ENCODE measurements around the gene RELA.

RELA gene

GRCh38 chr11:65629579-65629978 is 33.1 kb downstream of the RELA start:
- no peak for DNase-seq

GRCh38 chr11:65627202-65627601 is 35.5 kb downstream of the RELA start:
- no peak for DNase-seq

DNA sequence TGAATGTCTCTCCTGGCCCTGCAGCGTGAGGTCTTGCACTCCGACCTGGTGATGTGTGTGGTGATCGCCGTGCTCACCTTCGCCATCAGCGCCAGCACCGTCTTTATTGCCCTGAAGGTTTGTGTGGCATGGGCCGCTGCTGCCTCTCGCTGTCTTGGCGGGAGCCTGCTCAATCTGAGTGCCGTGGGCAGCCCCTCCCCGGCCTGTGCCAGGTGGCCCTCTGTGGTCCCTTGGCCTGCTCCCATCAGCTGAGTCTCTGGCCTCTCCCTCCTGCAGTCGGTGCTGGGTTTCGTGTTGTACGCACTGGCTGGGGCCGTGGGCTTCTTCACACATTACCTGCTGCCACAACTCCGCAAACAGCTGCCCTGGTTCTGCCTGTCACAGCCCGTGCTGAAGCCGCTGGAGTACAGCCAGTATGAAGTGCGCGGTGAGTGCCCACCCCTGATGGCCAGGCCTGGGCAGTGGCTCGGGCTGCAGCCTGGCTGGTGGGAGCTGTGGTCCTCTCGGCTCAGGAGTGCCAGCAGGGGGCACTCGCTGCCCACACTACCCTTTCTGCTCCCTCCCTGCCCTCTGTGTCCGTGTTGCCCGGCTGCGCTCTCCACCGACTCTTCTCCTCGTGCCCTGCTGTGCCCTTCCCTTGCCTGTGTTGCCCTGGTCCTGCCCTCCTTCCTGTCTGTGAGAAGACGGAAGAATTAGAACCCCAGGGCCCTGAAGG is 36.9 kb downstream of the RELA start:
- DNase-seq = peak; percentile 47

DNA sequence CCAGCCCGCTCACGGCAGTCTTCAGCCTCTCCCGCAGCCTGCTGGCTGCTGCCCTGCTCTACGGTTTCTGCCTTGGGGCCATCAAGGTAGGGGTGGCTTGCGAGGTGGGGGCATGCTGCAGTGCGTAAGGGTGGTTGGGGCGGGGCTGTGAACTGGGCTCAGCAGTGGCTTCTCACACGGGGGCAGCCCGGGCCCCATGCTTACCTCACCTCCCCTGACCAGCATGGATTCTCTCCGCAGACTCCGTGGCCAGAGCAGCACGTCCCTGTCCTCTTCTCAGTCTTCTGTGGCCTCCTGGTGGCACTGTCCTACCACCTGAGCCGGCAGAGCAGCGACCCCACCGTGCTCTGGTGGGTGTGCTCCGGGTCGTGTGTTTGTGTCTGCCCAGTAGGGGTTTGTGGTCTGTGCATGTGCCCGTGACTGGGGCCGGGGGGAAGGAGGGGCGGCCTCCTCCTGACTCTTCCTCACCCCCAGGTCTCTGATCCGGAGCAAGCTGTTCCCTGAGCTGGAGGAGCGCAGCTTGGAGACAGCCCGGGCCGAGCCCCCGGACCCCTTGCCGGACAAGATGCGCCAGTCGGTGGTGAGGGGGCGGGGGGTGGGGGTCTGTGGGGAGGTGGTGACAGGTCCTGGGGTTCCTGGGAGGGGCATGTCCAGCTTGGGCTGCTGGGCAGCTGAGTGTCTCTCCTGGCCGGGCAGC is 37.6 kb downstream of the RELA start:
- no peak for DNase-seq

DNA sequence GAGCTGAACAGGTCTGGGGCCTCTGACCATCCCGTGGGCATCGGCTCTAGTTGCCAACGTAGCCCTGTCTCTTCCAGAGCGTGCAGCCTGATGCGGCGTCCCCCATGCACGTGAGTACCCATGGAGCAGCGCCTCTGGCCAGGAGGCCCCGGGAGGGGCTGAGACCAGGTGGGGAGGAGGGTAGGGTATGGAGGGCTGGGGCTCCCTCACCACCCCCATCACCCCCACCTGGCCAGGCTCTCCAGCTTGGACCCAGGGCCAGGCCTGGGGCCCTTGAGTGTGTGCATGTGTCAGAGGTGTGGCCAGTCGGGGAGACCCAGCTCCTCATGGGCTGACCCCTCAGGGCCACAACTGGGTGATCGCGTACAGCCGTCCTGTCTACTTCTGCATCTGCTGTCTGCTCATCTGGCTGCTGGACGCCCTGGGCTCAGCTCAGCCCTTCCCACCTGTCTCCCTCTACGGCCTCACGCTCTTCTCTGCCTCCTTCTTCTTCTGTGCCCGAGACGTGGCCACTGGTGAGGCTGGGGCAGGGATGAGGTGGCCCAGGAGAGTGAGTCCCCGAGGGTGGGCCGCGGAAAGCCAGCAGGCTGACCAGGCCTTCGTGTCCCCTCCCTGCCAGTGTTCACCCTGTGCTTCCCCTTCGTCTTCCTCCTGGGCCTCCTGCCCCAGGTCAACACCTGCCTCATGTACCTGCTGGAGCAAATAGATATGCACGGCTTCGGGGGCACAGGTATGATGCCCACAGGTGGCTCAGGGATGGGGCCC is 38.7 kb downstream of the RELA start:
- DNase-seq = no peak

DNA sequence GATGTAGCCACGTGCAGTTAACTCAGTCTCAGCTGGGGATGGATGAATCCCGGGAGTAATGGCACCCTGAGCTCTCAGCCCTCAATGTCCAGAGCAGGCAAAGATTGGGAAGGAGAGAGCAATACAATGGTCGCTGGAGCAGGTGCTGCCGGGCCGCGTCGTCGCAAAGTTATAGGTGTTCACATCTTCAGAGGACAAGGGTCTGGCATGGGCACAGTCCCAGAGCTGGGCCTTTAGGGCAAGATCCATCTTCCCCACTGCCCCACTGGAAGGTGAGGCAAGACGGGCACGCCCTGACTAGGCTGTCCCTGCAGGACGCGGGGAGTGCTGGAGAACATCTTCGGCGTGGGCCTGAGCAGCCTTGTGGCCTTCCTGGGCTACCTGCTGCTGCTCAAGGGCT is 39.5 kb downstream of the RELA start:
- DNase-seq = no peak

DNA sequence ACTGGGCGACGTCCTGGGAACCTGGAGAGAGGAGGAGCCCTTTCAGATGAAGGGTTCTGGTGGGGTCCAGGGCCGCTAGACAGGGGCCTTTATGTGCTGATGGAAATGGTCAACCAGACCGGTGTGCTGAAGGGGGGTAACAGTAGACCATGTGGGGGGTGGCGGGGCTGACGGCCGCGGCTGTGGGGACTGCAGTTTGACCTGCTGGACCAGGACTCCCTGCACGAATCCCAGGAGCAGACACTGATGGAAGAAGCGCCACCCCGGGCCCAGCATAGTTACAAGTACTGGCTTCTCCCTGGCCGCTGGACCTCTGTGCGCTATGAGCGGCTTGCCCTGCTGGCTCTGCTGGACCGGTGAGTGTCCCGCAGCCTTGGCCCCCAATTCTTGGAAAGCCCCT is 40.7 kb downstream of the RELA start:
- no peak for DNase-seq

GRCh38 chr11:65621460-65621859 is 41.3 kb downstream of the RELA start:
- no peak for DNase-seq

GRCh38 chr11:65620666-65621065 is 42.0 kb downstream of the RELA start:
- DNase-seq = no peak

DNA sequence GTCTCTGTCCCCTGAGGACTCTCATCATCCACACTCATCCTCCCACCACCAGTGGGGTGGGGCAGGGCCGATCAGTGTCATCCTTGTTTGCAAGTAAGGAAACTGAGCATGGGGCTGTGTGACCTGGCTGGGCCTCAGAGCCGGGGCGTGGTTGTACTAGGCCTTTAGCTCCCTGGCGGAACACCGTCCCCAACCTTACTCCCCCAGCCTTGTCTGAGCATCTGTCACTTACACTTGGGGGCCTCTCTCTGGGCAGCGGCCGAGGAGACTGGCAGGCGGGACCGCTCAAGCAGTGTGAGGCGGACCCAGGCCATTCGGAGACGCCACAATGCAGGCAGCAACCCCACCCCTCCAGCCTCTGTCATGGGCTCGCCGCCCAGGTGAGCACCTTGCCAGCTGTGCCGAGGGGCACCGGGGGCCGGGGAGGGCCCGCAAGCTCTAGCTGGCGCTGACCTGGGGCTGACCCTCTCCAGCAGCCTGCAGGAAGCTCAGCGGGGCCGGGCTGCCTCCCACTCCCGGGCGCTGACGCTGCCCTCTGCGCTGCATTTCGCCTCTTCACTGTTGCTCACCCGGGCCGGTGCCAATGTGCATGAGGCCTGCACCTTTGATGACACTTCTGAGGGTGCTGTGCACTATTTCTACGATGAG is 43.3 kb downstream of the RELA start:
- DNase-seq = no peak

DNA sequence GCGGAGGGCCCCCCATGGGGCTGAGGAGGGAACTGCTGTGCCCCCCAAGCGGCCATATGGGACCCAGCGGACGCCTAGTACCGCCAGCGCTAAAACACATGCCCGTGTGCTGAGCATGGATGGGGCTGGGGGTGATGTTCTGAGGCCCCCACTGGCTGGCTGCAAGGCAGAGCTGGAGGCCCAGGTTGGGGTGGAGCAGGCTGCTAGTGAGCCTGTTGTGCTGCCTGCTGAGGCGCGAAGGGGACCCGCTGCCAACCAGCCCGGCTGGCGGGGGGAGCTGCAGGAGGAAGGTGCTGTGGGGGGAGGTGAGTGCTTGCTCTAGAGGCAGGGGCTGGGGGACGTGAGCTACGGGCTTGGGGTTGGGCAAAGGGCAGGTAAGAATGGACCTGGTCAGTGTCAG is 44.0 kb downstream of the RELA start:
- no peak for DNase-seq

- DNase-seq = no peak
Measured at GRCh38 chr11:65617990-65618751, 44.5 kb downstream of the RELA start.

- no peak for DNase-seq
Measured at GRCh38 chr11:65617136-65617850, 45.4 kb downstream of the RELA start.

- peak; percentile 29 for DNase-seq
Measured at GRCh38 chr11:65616575-65617001, 46.1 kb downstream of the RELA start.

GRCh38 chr11:65615950-65616574 is 46.7 kb downstream of the RELA start:
- DNase-seq = peak; percentile 38

GRCh38 chr11:65615229-65615949 is 47.3 kb downstream of the RELA start, which contains the start of gene PCNX3:
Gene PCNX3 (plus strand): TSS chr11:65615776. CDS start chr11:65616312, 536 bp downstream.
- peak; percentile 100 for DNase-seq

- DNase-seq = no peak
Measured at GRCh38 chr11:65613091-65613928, 49.4 kb downstream of the RELA start.

DNA sequence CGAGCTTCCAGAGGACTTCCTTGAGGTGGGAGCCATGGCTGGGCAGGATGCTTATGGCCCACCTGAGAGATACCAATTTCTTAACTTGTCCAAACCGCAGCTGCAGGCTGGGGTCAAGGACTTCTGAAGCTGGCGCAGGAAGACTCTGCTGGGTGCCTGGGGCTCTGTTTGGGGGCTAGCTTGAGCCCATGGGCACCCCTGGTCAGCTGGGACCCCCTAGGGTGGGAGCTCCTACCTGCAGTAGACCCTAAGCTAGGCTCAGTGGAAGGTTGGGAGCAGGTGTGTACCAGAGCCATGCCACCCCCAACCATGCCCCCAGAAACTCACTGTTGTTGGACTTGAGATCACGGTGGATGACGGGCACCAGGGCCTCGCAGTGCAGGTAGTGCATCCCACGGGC is 50.0 kb downstream of the RELA start:
- no peak for DNase-seq

GRCh38 chr11:65611758-65612603 is 50.7 kb downstream of the RELA start:
- no peak for DNase-seq

All from activated naive CD4-positive, alpha-beta T cell treated with anti-CD3 and anti-CD28 coated beads, Interleukin-2, amount 50 U/mL, for 16 hours (primary cell).